Neural cell (in vitro differentiated cells): ENCODE data around the gene MVK.

Source experiments
- EZH2 ChIP-seq: fragments of 200-600, 300-800 bp; shearing (Covaris generic), sonication (generic); IDR thresholded peaks from 2 replicates; pipeline ENCODE4 v1.6.1; 2014; ENCODE audit warnings: antibody characterized with exemption, low read length, borderline replicate concordance, mild to moderate bottlenecking; ENCODE audit not compliant: insufficient read depth, poor library complexity, severe bottlenecking
- MXI1 ChIP-seq: fragments of 450-650 bp; conservative IDR thresholded peaks from 2 replicates; pipeline ENCODE4 v1.6.1; 2014; ENCODE audit warnings: antibody characterized with exemption, mild to moderate bottlenecking; ENCODE audit not compliant: poor library complexity, severe bottlenecking
- POLR2AphosphoS5 ChIP-seq: IDR thresholded peaks from 2 replicates; pipeline ENCODE4 v1.6.1; 2012
- REST ChIP-seq: IDR thresholded peaks from 2 replicates; pipeline ENCODE4 v1.6.1; 2012; ENCODE audit warnings: borderline replicate concordance
- SMC3 ChIP-seq: fragments of 450-650 bp; conservative IDR thresholded peaks from 2 replicates; pipeline ENCODE4 v1.6.1; 2014; ENCODE audit warnings: antibody characterized with exemption, mild to moderate bottlenecking, moderate library complexity; ENCODE audit not compliant: poor library complexity
- TAF1 ChIP-seq: IDR thresholded peaks from 2 replicates; pipeline ENCODE4 v1.6.1; 2012; ENCODE audit warnings: low read depth
- TF ChIP-seq, protein P1 (sequence below): fragments of 450-650 bp; IDR thresholded peaks from 2 replicates; pipeline ENCODE4 v1.5.1; 2014; ENCODE audit warnings: antibody characterized with exemption, mild to moderate bottlenecking, moderate library complexity; ENCODE audit not compliant: poor library complexity, severe bottlenecking

DNA sequence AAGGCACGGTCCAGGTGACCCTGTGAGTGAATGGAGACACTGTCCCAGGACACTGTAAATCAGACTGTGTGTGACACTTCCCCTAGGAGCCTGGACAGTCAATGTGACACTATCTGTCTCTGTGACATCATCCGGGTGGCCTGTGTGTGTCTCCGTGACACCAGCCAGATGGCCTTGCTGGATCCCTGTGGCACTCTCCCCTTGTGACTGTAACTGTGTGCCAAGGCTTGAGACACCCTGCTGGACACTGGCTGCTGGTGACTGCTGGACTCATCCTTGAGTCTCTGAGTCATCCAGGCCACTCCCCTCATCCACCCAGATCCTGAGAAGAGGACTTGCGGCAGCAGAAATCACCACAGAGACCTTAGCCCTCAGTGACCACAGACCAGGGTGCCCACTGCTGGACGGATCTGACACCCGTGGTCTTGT lies 51.6 kb downstream of the MVK start:
- TF ChIP-seq EZH2: no peak
- TF ChIP-seq, protein P1, sequence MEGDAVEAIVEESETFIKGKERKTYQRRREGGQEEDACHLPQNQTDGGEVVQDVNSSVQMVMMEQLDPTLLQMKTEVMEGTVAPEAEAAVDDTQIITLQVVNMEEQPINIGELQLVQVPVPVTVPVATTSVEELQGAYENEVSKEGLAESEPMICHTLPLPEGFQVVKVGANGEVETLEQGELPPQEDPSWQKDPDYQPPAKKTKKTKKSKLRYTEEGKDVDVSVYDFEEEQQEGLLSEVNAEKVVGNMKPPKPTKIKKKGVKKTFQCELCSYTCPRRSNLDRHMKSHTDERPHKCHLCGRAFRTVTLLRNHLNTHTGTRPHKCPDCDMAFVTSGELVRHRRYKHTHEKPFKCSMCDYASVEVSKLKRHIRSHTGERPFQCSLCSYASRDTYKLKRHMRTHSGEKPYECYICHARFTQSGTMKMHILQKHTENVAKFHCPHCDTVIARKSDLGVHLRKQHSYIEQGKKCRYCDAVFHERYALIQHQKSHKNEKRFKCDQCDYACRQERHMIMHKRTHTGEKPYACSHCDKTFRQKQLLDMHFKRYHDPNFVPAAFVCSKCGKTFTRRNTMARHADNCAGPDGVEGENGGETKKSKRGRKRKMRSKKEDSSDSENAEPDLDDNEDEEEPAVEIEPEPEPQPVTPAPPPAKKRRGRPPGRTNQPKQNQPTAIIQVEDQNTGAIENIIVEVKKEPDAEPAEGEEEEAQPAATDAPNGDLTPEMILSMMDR: no peak
- TF ChIP-seq POLR2AphosphoS5: no peak
- TF ChIP-seq SMC3: no peak
- no peak for TF ChIP-seq REST
- TF ChIP-seq MXI1: no peak
- no peak for TF ChIP-seq TAF1
